ENCODE results near the gene CAMTA1.
A peak's percentile ranks its signal among the peaks of the same experiment; 100 is the strongest.

CAMTA1 gene

DNA sequence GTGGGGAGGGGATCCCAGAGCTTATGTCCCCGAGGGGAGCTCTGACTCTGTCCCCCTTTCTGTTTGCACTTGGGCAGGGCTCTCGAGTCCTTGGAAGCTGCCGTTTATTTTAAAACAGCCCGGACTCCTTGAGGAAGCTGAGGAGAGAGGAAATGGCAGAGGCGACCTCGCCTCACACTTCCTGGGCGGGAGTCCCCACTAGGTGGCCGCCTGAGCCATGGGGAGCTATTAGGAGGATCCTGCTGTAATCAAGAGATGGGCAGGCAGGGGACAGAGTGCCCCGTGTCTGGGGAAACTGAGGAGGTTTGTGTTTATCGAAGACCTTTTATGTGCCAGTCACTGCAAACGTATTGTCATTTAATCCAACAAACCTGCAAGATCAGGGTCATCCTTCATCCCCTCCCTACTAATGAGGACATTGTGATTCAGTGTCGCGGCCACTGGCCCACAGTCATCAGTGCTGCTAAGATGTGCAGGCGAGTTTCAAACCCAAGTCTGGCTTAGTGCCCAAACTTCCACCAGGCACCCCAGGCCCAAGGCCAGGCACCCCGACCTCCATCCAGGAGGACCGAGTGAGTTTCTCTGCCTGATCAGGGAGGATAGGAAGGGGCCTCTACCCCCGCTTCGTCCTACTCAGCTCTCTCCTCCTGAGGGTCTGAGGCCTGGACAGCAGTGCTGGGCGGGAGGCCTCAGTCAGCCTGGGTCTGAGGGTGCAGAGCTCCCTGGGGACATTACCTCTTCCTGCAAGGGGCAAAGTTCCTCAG, 669.0 kb downstream of the CAMTA1 start:
- DNase-seq (ENCODE audit: low spot score) = no peak

DNA sequence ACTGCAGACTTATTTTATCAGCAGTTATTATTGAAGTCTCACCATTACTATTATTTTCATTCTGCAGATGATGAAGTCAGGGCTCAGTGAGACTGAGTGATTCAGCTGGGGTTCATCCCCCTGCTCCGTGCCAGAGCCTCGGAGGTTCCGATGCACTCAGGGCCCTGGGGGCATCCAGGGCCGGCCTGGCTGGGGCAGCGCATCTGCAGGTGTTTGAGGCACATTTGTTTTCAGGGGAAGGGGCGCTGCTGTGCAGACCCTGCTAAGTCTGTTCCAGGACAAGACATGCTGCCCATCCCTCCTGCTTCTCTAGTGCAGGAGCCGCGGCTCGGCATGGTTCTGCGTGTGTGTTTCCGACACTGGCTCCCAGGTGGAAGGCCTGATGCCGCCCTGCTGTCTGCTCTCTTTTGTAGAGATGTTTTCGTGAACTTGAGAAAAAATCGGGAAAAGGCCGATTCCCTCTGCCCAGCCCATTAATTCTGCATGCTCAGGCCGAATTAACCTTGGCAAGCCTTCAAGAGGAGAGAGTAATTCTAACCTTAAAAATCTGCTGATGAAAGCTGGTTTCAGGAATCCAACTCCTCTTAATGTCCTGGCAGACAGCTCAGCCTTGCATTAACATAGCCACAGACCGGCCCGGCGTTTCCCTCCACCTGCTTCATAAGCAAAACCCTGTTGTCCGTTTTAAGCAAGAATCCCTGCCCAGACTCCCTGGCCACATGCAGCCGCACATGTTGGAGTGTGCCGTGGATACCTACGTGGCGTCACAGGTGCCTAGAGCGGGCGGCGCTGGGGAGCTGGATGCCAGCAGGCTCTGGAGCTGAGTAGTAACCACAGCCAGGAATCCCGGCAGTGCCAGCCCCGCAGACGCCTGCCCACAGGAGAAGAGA, 669.9 kb downstream of the CAMTA1 start:
- DNase-seq (ENCODE audit: low spot score) = no peak

DNA sequence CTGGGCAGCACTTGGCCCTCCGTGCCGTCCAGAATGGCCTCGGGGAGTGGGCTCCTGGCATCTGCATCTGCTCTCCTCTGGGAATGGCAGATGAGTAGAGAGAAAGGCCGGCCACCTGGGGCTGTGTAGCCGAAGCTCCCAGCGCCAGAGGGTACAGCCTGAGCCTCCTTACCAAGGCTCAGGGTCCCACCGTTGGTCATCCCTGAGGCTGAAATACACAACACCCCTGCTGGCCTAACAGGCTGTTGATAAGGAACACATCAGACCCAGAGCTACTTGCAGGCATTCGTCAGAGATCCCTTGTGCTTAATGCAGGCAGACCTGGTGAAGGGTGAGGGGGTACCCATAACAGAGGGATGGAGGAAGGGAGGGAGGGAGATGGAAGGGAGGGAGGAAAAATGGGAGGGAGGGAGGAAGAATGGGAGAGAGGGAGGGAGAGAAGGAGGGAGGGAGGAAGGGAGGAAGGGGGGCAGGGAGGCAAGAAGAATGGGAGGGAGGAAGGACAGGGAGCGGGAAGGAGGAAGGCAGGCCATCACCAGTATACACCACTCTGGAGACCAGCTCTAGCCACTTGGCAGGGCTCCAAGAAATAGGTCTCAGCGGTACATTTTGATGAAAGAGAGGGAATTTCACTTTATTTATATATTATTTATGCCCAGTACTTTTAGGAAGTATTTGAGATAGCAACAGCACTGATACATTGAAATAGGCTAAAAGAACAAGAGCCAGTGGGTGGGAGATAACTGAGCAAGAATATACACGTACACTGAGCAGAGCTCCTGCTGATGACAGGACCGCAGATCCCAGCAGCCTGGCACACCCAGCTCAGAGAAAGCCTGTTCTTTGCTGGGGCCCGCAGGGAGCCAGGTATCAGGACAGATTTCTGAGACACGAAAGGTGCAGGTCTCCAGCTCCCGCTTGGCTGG, 670.8 kb downstream of the CAMTA1 start:
- no peak for DNase-seq (ENCODE audit: low spot score)

DNA sequence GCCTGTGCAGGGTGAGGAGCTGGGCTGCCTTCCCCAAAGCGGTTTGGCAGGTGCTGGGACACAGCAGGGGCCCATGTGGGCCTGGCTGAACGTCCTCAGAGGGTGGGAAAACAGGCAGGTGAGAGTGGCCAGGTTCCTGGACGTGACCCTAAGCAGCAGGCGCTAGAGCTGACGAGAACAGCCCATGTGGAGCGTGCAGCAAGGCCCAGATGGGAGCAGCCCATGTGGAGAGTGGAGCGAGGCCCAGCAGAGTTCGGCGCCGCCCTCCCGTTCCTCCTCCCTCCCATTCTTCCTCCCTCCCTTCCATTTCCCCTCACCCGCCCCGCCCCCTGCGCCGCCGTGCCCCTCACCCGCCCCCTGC, 671.4 kb downstream of the CAMTA1 start:
- DNase-seq (ENCODE audit: low spot score) = no peak

DNA sequence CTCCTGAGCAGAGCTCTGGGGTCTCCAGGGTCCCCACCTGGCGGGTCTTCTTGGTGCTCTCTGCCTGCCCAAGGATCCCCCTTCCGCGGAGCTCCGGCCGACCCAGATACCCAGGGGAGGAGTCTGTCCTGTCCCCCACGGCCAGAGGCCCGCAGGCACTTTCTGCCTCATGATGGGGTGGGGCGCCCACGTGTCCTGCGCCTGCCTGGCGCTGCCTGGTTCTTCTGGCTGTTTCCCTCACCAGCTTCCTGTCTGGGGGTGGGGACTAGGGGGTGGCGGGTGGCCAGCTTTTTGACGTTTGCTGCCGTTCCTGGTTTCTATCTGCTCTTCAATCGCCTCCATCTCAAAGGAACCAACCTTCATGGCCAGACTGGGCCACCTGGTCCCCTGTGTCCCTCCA, 672.6 kb downstream of the CAMTA1 start:
- no peak for DNase-seq (ENCODE audit: low spot score)

DNA sequence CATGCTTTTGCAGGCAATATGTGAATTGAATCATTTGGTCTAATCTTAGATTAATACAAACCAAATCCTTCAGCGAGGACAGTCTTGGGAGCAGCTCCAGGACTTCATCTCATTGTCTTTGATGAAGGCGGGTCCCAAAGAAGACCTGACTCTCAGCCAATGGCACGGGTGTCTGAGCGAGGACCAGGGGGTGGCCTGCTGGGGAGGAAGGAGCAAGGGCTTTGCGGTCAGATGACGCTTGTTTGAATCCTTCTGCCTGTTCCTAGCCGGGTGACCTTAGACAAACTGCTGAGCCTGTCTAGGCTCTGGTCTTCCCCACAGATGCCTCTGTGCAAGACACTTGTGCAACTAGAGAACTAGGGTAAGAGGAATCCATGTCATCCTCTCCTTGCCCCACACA, 673.7 kb downstream of the CAMTA1 start:
- no peak for DNase-seq (ENCODE audit: low spot score)

DNA sequence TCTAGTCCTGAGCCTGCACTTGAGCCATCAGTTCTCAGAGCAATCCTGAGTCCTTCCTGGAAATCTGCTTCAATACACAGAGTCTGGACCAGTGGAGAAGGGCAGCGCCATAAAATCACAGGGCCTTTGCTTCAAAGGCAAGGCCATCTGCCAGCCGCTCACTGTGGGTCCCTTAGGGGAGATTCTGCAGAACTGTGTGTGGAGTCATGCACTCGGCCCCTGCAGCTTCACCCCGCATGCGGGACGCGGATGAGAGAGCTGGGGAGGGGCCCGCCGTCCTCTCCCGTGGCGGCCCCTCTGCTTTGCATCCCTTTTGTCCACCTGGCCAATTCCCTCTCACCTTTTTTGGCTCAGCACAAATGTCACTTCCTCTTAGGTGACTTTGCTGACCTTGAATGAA, 674.7 kb downstream of the CAMTA1 start:
- DNase-seq (ENCODE audit: low spot score) = no peak

DNA sequence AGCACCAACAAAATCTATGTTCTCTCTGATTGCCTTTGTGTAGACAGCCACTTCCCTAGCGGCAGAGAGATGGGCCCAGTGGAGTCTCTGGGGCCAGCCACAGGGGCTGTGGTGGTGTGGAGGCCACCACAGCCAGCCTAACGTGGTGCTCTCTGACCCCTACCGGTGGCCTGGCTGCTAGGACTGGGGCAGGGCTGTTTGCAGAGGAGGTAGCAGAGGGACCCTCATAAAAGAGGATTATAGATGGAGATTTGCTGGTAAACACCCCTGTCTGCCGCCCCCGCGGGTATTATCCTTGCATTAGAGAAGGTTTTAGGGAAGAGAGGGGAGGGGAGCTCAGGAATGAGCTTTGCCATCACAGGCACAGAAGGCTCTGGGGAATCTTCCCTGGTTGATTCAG, 675.6 kb downstream of the CAMTA1 start:
- DNase-seq (ENCODE audit: low spot score) = no peak

DNA sequence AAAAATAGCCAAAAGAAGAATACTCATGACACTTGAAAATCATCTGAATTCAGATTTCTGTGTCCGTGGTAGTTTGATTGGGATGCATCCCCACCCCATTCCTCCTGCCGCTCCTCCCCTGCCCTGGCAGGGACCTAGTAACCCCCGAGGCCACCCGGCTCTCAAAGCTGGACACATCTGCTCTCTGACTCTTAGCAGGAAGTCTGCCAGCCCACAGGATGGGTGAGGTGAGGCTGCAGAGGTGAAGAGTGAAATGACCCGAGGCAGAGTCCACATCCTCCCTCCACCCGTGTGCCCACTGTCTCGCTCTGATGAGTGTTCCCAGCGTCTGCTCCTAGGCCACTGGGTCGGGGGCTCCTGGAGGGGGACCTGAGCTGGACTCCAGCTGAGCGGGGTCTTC, 677.4 kb downstream of the CAMTA1 start:
- no peak for DNase-seq (ENCODE audit: low spot score)

DNA sequence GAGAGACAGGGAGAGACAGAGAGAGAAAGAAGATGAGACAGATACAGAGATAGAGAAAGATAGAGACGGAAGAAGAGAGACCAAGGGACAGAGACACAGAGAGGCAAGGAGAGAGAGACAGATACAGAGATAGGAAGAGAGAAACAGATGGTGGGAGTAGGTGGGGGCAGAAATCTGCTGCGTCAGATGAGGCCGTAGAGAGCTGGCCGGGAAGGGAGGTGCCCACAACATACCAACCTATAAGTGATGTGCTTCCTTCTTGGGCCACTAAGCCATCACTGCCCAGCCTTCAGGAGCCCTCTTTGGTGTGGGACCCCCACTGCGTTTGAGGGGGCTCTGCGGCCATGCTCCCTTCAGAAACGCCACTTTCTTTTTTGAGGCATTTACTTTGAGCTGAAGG, 678.3 kb downstream of the CAMTA1 start:
- no peak for DNase-seq (ENCODE audit: low spot score)

DNA sequence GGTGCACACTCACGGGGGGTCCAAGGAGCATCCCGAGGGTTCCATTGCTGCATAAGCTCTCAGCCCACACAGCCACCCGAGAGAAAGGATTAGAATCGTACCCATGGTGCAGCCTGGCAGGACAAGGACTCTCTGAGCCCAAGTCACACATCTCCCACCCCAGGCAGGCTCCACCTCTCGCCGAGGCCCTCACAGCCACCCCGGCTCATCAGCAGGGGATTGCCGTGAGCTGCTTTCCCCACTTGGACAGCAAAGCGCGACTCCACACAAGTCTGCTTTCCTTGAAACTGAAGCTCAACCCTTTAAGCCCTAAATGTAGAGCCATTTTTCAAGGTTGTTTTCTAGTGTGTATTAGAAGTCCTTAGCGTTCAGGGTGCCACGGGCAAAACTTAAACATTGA, 679.5 kb downstream of the CAMTA1 start:
- no peak for DNase-seq (ENCODE audit: low spot score)

DNA sequence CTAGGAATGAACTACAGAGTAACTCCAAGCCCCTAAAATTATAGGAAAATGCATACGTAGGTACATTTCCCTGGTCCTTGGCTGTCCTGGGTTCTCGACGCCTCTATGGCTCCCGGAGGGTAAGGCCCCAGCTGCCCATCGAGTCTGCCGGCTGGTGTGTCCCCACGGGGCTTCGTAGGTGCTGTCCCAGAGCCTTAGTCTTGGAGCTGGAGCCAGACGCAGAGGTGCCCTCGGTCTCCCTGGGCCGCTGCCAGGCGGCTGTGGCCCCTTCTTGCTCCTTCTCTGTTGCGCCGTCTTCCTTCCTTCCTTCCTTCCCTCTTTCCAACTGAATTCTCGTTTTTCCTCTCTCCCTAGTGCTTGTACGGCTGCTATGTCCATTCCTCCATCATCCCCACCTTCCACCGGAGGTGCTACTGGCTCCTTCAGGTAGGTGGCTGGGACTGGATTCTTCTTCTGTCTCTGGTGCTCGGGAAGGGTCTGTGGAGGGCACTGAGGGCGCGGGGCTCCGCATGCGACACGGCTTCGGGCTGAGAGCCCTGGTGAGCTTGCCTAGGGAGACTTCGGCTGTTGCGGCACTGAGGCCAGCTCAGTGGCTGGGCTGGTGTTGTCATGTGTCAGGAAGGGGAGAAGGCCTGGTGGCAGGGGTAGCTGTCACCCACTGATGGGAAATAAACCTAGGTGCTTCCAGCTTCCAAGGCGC, 682.4 kb downstream of the CAMTA1 start:
- DNase-seq (ENCODE audit: low spot score) = no peak

DNA sequence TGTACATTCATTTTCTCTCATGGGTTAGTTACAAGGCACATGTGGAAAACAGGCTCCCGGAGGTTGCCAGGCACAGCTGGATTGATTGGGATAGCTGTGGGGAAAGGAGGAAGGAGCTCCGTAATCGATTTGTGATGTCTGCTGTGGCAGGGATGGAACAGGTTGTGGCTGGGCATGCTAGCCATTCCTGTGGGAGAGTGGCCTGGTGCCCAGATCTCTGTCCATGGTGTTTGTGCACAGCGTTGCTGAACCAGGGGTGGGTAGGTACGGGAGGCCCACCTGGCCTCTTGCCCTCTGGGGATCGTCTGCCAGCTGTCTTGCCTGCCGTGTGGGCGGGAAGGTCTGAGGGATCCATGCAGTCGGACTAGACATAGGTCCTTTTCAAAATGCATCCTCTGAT, 683.0 kb downstream of the CAMTA1 start:
- DNase-seq (ENCODE audit: low spot score) = no peak

DNA sequence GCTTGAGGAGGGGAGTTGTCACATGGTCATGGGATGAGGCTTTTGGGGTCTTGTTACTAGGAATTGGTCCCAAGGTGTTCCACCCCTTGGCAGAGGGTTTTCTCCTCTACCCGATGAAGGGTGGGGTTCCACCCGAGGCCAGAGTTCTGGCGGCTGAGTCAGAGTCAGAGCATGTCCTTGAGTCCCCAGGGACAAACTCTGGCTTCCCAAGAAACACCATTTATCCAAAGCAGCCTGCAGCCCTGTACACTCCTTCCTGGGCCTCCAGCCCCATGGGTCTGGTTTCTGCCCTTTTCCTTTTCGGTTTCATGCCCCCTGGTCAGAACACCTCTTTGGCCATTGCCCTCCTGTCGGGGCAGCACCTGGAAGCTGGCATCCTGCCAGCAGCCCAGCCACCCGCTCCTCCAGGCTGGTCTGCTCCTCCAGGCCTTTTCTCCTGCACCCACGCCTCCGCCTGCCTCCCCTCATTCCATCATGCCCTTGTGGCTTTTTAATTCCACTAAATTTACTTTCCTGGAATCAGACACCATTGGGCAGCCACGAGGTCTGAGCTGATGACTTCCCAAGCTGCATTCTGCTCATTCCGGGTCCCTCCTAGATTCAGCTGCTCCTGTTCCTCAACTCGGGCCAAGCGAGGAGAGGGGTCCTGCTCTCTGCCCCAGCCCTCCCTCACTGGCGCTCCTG, 684.1 kb downstream of the CAMTA1 start:
- DNase-seq (ENCODE audit: low spot score) = no peak

DNA sequence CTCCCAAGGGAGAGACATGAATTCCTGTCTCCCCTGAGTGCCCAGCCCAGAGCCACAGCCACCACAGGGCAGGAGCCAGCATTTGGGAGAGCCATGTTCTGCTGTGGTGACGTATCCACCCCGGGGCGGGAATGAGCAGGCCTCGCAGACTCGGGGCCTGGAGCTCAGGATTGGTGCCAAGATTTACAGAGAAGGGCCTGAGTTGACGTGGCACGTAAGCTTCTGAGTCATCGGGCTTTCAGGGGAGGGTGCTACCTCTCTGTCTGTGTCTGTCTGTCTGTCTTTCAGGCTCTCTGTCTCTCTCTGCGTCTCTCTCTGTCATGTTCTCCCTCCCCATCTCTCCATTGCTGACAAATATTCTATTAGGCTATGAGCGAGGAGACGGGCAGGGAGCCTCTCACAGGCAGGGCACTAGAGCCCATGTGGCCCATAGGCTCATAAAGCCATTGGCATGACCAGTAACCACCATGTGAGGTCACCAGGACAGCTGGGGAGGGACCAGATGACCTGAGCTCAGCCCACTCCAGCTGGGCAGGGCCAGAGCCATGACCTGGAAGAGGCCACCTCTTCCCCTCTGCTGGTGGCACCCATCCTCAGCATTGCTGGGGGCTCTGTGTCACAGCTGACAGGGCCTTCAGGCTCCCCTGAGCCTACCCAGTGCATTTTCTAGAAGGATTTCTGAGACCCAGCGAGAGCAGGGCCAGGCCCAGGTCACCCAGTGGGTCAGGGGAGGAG, 685.8 kb downstream of the CAMTA1 start:
- DNase-seq (ENCODE audit: low spot score) = peak; percentile 77

DNA sequence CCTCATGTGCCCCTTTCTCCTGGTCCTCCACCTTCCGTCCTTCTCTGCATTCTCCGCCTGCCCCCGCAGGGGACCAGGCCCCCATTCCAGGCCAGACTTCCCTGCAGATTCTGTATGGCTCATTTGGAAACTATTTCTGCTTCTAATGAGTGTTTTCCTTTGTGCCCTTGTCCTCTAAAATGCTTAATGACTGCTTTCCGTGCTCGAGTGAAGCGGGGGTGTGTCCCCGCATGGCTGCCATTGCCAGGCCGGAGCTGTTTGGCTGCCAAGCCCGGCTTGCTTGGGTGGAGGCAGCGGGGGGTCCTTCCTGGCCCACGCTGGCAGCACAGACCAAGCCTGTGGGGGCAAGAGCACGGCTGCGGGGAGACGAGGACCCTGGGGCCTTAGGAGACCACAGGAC, 686.6 kb downstream of the CAMTA1 start:
- DNase-seq (ENCODE audit: low spot score) = no peak

DNA sequence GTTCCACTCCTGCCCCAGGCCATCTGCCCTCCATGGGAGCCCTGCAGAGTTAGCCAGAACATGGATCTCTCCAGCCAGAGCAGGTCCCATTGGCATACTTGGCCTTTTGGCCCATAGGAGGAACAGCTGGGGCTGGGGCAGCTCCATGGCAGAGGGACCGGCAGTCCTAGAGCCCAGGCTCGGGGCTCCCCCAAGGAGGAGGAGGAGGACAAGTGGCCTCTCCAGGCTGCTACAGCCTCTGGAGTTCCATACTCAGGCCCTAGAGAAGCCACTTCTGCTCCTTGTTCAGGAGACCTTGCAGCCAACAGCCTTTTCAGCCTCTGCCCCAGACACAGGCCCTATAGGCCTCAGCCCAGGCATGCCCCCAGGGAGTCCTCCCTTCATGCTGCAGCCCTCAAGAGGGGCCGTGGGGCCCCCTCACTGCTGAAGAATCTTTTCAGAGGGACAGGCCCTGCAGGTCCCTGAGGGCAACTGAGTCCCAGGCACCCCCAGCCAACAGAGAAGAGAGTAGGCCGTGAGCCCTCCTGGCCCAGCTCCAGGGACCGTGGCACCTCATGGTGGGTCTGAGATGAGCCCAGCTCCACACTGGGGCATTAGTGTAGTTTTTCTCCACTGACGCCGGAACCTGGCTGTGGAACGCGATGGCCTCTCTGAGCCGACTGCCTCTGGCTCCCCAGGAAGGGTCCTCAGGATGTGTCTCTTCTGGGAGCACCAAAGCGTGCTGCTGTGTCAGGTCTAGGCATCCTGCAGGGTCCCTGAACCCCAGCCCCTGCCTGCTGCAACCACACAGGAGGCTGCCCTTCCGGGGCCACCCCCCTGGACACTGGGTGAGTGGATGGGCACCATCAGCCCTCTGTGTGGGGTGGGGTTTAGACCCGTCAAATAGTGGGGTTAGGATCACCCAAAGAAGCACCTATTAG, 688.2 kb downstream of the CAMTA1 start:
- no peak for DNase-seq (ENCODE audit: low spot score)

DNA sequence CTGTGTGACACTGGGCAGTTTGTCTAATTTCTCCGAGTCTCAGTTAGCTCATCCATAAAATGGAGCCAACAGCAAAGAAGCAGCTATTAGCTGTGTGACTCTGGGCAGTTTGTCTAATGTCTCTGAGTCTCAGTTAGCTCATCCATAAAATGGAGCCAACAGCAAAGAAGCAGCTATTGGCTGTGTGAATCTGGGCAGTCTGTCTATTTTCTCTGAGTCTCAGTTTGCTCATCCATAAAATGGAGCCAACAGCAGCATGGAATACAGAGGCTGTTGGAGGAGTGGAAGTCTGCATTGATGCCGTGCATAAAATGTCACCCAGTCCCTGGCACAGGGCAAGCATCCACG, 688.9 kb downstream of the CAMTA1 start:
- no peak for DNase-seq (ENCODE audit: low spot score)

DNA sequence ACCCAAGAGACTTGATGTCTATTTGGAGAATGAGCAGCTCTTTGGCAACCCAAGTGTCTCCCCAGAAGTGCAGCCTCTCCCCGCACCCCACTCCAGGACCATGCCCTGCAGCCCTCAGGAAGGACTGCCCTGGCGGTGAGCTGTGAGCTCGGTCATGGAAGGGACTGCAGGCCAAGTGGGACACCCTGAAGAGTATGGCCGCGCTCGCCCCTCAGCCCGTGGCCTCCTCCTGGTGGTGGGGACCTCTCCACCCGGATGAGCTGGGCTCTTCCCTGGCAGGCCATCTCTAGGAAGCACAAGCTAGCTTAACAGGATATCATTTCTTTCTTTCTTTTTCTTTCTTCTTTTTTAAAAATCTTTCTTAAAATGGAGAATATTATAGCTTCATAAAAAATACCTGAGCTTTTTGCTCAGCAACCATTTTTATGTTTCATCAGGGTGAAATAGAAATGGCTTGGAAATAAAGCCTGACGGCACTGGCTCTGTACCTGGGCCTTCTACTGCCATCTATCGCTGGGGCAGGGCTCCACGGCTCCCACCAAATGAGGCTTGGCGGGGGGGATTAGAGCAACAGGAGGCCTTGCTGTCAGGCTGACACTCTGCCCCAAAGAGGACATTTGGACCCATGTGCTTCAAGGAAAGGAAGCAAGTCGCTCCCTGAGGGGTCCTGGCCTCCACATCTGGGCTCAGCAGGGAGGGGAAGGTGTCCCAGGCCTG, 689.7 kb downstream of the CAMTA1 start:
- DNase-seq (ENCODE audit: low spot score) = no peak

All from left forelimb (tissue), 1 donor.